Osteoblast (primary cell): ENCODE data around the gene BARX2. TPM values are rescaled to one million over a fixed set of nuclear protein-coding genes. Genes with fewer than 3 reads are reported as not detected.
"Not testable (repeated sequence)": the region's sequence is repeated elsewhere in the genome, so short reads cannot be mapped to it uniquely, and the experiment has no call there.

Source experiments
- DNase-seq: peaks from one replicate; pipeline ENCODE4 v3.0.0; 2011; ENCODE audit warnings: low spot score, mixed read lengths; ENCODE audit not compliant: insufficient read length; ENCODE audit errors: missing footprints
- H2AFZ ChIP-seq: 2 replicates; pipeline ENCODE4 v1.6.0; 2011; ENCODE audit warnings: mild to moderate bottlenecking, low read length
- H3K27ac ChIP-seq: 2 replicates; pipeline ENCODE4 v1.5.1; 2011; ENCODE audit warnings: mild to moderate bottlenecking, low read depth, low read length, moderate library complexity
- H3K27me3 ChIP-seq: 2 replicates; pipeline ENCODE4 v1.6.0; 2012; ENCODE audit warnings: mild to moderate bottlenecking, control low read depth, inconsistent platforms, low read length, moderate library complexity; ENCODE audit not compliant: insufficient read depth
- H3K36me3 ChIP-seq: 2 replicates; pipeline ENCODE4 v1.5.1; 2011; ENCODE audit warnings: mild to moderate bottlenecking, low read length, control low read depth, moderate library complexity; ENCODE audit not compliant: insufficient read depth
- H3K4me1 ChIP-seq: 2 replicates; pipeline ENCODE4 v1.5.1; 2011; ENCODE audit warnings: mild to moderate bottlenecking, low read length, control low read depth, moderate library complexity; ENCODE audit not compliant: insufficient read depth
- H3K4me2 ChIP-seq: 2 replicates; pipeline ENCODE4 v1.6.0; 2011; ENCODE audit warnings: mild to moderate bottlenecking, low read length; ENCODE audit not compliant: insufficient read depth
- H3K4me3 ChIP-seq: fragments of 200-600 bp; sonication (generic); 3 replicates; pipeline ENCODE4 v1.5.1; 2012; ENCODE audit warnings: mild to moderate bottlenecking, low read length, inconsistent platforms; ENCODE audit not compliant: insufficient read depth
- H3K79me2 ChIP-seq: 2 replicates; pipeline ENCODE4 v1.6.0; 2012; ENCODE audit warnings: mild to moderate bottlenecking, low read length, control low read depth, inconsistent platforms; ENCODE audit not compliant: insufficient read depth
- H3K9me3 ChIP-seq: 2 replicates; pipeline ENCODE4 v1.5.1; 2011; ENCODE audit warnings: low read depth, low read length, control low read depth
- H4K20me1 ChIP-seq: 2 replicates; pipeline ENCODE4 v1.6.0; 2012; ENCODE audit warnings: mild to moderate bottlenecking, low read length, control low read depth; ENCODE audit not compliant: insufficient read depth
- total RNA-seq: library from RNA; depleted of rRNA; stranded (reverse); fragments of >200 nt; gene quantifications from 2 replicates; pipeline ENCODE4 v1.2.3, GENCODE V29; 2012
- TF ChIP-seq, protein P1 (sequence below): IDR thresholded peaks from 2 replicates; pipeline ENCODE4 v1.5.1; 2011; ENCODE audit warnings: mild to moderate bottlenecking, low read depth, low read length, moderate library complexity; ENCODE audit errors: extremely low read depth

Gene BARX2
- total RNA-seq, 1 donor, result not detected

DNA sequence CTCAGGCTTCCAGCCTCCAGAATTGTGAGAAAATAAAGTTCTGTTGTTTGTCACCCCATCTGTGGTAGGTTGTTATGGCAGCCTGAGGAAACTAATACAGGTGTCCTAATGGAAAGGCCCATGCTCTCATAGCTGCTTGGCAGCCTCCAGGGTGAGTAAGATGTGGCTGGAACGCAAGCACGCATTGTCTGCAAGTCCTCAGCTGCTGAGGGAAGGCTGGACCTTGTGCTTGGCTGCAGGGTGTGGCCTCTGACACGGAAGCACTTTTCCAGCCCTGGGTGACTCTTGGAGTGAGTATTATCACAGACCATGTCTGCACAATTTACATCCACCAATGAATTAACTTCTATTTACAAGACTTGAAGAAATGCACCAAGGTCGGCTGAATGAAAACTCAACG lies 44.4 kb upstream of the BARX2 start:
- H3K4me3 ChIP-seq, result no peak overlapping the region
- H4K20me1 ChIP-seq, result no peaks in the 10 kb centered on the region
- H3K36me3 ChIP-seq, result no peaks in the 10 kb centered on the region
- no peaks in the 10 kb centered on the region for H3K79me2 ChIP-seq
- H3K9me3 ChIP-seq, result no peaks in the 10 kb centered on the region
- H3K27me3 ChIP-seq, result no peaks in the 10 kb centered on the region
- no peak overlapping the region for H2AFZ ChIP-seq
- no peak for DNase-seq
- no peak overlapping the region for H3K4me2 ChIP-seq
- H3K4me1 ChIP-seq, result no peaks in the 10 kb centered on the region
- TF ChIP-seq, protein P1, sequence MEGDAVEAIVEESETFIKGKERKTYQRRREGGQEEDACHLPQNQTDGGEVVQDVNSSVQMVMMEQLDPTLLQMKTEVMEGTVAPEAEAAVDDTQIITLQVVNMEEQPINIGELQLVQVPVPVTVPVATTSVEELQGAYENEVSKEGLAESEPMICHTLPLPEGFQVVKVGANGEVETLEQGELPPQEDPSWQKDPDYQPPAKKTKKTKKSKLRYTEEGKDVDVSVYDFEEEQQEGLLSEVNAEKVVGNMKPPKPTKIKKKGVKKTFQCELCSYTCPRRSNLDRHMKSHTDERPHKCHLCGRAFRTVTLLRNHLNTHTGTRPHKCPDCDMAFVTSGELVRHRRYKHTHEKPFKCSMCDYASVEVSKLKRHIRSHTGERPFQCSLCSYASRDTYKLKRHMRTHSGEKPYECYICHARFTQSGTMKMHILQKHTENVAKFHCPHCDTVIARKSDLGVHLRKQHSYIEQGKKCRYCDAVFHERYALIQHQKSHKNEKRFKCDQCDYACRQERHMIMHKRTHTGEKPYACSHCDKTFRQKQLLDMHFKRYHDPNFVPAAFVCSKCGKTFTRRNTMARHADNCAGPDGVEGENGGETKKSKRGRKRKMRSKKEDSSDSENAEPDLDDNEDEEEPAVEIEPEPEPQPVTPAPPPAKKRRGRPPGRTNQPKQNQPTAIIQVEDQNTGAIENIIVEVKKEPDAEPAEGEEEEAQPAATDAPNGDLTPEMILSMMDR, result no peak
- no peak overlapping the region for H3K27ac ChIP-seq

- Histone ChIP-seq H4K20me1 (no peaks in the 10 kb centered on the region), H3K4me2 (no peak overlapping the region), H2AFZ (peak overlapping the region; percentile 74), H3K9me3 (no peaks in the 10 kb centered on the region), H3K4me3 (no peak overlapping the region), H3K4me1 (no peaks in the 10 kb centered on the region), H3K79me2 (no peaks in the 10 kb centered on the region), H3K36me3 (no peaks in the 10 kb centered on the region), H3K27me3 (no peaks in the 10 kb centered on the region), H3K27ac (no peak overlapping the region)
- DNase-seq, result peak; percentile 82
- TF ChIP-seq, protein P1, result peak; percentile 93
Measured at GRCh38 chr11:129331871-129332274, 43.8 kb upstream of the BARX2 start.

- Histone ChIP-seq H3K36me3 (no peaks in the 10 kb centered on the region), H3K4me3 (no peak overlapping the region), H3K4me2 (no peak overlapping the region), H3K27ac (no peak overlapping the region), H3K79me2 (no peaks in the 10 kb centered on the region), H4K20me1 (no peaks in the 10 kb centered on the region), H3K27me3 (no peaks in the 10 kb centered on the region), H2AFZ (no peak overlapping the region), H3K4me1 (no peaks in the 10 kb centered on the region), H3K9me3 (no peaks in the 10 kb centered on the region)
- DNase-seq, result no peak
- TF ChIP-seq, protein P1, result no peak
Measured at GRCh38 chr11:129333873-129334272, 41.8 kb upstream of the BARX2 start.

- not testable (repeated sequence) for DNase-seq, H3K27me3 ChIP-seq, H3K4me2 ChIP-seq, H3K4me1 ChIP-seq, H2AFZ ChIP-seq, H3K36me3 ChIP-seq, H3K4me3 ChIP-seq, H3K79me2 ChIP-seq, H3K27ac ChIP-seq, H3K9me3 ChIP-seq, H4K20me1 ChIP-seq
Measured at GRCh38 chr11:129344301-129344940, 31.2 kb upstream of the BARX2 start.
